Neural progenitor cell (in vitro differentiated cells): Measurements from ENCODE around the gene P2RX7. TPM values are rescaled to one million over a fixed set of nuclear protein-coding genes. Genes with fewer than 3 reads are reported as not detected.

ENCODE experiments used
- DNase-seq: peaks from one replicate; pipeline ENCODE4 v3.0.0-alpha.2; 2016; ENCODE audit warnings: low spot score
- H2AFZ ChIP-seq: fragments of 200-600 bp; sonication (generic); replicated peaks from 2 replicates; pipeline ENCODE4 v1.6.1; 2016; ENCODE audit warnings: antibody characterized with exemption
- H3F3A ChIP-seq: fragments of 200-600 bp; sonication (generic); 2 replicates; pipeline ENCODE4 v1.6.1; 2016; ENCODE audit warnings: antibody characterized with exemption, low read depth
- H3K27ac ChIP-seq: fragments of 200-600 bp; sonication (generic); 2 replicates; pipeline ENCODE4 v1.5.1; 2016; ENCODE audit warnings: mild to moderate bottlenecking
- H3K27me3 ChIP-seq: fragments of 200-600 bp; sonication (generic); 2 replicates; pipeline ENCODE4 v1.6.1; 2016; ENCODE audit warnings: mild to moderate bottlenecking, moderate library complexity
- H3K36me3 ChIP-seq: fragments of 200-600 bp; sonication (generic); 2 replicates; pipeline ENCODE4 v1.5.1; 2016
- H3K4me1 ChIP-seq: fragments of 200-600 bp; sonication (generic); 2 replicates; pipeline ENCODE4 v1.6.1; 2016; ENCODE audit warnings: mixed run types
- H3K4me2 ChIP-seq: fragments of 200-600 bp; sonication (generic); 2 replicates; pipeline ENCODE4 v1.6.1; 2016
- H3K4me3 ChIP-seq: fragments of 200-600 bp; sonication (generic); 2 replicates; pipeline ENCODE4 v1.5.1; 2016
- H3K79me2 ChIP-seq: fragments of 200-600 bp; sonication (generic); 2 replicates; pipeline ENCODE4 v1.6.1; 2016; ENCODE audit warnings: low read depth
- H3K9ac ChIP-seq: fragments of 200-600 bp; sonication (generic); 2 replicates; pipeline ENCODE4 v1.6.1; 2016
- H3K9me3 ChIP-seq: fragments of 200-600 bp; sonication (generic); 2 replicates; pipeline ENCODE4 v1.5.1; 2016; ENCODE audit warnings: low read depth
- H4K20me1 ChIP-seq: fragments of 200-600 bp; sonication (generic); 2 replicates; pipeline ENCODE4 v1.6.1; 2016; ENCODE audit warnings: low read depth
- H3K27ac Mint-ChIP-seq: 3 replicates; pipeline ENCODE4 v1.8.0; 2021; ENCODE audit warnings: mixed read lengths
- H3K27me3 Mint-ChIP-seq: 2 replicates; pipeline ENCODE4 v1.8.0; 2022; ENCODE audit warnings: low read depth, mild to moderate bottlenecking, inconsistent platforms, moderate library complexity, mixed read lengths; ENCODE audit not compliant: insufficient read depth
- H3K36me3 Mint-ChIP-seq: 3 replicates; pipeline ENCODE4 v1.8.0; 2021; ENCODE audit warnings: mixed read lengths
- H3K4me1 Mint-ChIP-seq: 3 replicates; pipeline ENCODE4 v1.8.0; 2021; ENCODE audit warnings: mixed read lengths
- H3K4me3 Mint-ChIP-seq: 3 replicates; pipeline ENCODE4 v1.8.0; 2021; ENCODE audit warnings: mild to moderate bottlenecking, moderate library complexity, mixed read lengths
- H3K9me3 Mint-ChIP-seq: 3 replicates; pipeline ENCODE4 v1.8.0; 2020; ENCODE audit warnings: mixed read lengths
- EZH2 ChIP-seq: fragments of 200-600 bp; sonication (generic); IDR thresholded peaks from 2 replicates; pipeline ENCODE4 v1.6.1; 2017; ENCODE audit warnings: antibody characterized with exemption, mild to moderate bottlenecking, moderate library complexity
- EZH2phosphoT487 ChIP-seq: fragments of 200-600 bp; sonication (generic); IDR thresholded peaks from 2 replicates; pipeline ENCODE4 v1.6.1; 2017; ENCODE audit warnings: antibody characterized with exemption
- total RNA-seq: library from RNA; depleted of rRNA; stranded (reverse); fragments of >200 nt; gene quantifications from 2 replicates; pipeline ENCODE4 v1.2.3, GENCODE V29; 2015; ENCODE audit warnings: low replicate concordance
- TF ChIP-seq, protein P1 (sequence below): fragments of 200-600 bp; sonication (generic); IDR thresholded peaks from 2 replicates; pipeline ENCODE4 v1.5.1; 2017; ENCODE audit warnings: antibody characterized with exemption, mild to moderate bottlenecking

The P2RX7 gene
- total RNA-seq, 1 donor from 2014 or later, result 0.71 TPM

DNA sequence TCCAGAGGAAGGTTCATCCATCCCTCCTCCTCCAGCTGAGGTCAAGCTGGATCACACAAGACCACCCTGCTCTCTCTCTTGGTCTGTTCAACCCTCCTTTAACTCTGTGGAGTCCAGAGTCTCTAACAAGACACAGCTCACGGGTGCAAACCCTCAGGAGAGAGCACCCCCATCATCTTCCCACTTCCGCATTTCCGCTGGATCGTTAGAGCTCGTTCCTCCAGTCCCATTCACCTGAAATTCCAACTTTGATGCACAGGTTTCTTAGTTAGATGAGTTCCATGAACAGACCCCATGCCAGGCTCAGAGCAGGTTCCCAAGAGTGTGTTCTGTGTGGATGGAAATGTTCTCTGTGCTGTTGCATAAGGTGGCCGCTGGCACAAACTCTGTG, 44.5 kb upstream of the P2RX7 start:
- no peaks in the 10 kb centered on the region for H3K36me3 ChIP-seq
- H3K4me2 ChIP-seq, result no peak overlapping the region
- DNase-seq, result no peak
- peaks cover 11% of the 10 kb centered on the region for H3K27me3 Mint-ChIP-seq
- no peaks in the 10 kb centered on the region for H3K36me3 Mint-ChIP-seq
- TF ChIP-seq EZH2phosphoT487 (no peak), EZH2 (no peak)
- TF ChIP-seq, protein P1, sequence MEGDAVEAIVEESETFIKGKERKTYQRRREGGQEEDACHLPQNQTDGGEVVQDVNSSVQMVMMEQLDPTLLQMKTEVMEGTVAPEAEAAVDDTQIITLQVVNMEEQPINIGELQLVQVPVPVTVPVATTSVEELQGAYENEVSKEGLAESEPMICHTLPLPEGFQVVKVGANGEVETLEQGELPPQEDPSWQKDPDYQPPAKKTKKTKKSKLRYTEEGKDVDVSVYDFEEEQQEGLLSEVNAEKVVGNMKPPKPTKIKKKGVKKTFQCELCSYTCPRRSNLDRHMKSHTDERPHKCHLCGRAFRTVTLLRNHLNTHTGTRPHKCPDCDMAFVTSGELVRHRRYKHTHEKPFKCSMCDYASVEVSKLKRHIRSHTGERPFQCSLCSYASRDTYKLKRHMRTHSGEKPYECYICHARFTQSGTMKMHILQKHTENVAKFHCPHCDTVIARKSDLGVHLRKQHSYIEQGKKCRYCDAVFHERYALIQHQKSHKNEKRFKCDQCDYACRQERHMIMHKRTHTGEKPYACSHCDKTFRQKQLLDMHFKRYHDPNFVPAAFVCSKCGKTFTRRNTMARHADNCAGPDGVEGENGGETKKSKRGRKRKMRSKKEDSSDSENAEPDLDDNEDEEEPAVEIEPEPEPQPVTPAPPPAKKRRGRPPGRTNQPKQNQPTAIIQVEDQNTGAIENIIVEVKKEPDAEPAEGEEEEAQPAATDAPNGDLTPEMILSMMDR, result no peak
- no peaks in the 10 kb centered on the region for H4K20me1 ChIP-seq
- no peaks in the 10 kb centered on the region for H3F3A ChIP-seq
- H3K4me1 Mint-ChIP-seq, result peaks cover 6% of the 10 kb centered on the region
- no peak overlapping the region for H3K4me3 ChIP-seq
- no peaks in the 10 kb centered on the region for H3K9me3 Mint-ChIP-seq
- no peaks in the 10 kb centered on the region for H3K79me2 ChIP-seq
- H2AFZ ChIP-seq, result no peak overlapping the region
- H3K27ac Mint-ChIP-seq, result no peak overlapping the region
- H3K9ac ChIP-seq, result no peak overlapping the region
- no peaks in the 10 kb centered on the region for H3K4me1 ChIP-seq
- H3K27me3 ChIP-seq, result no peaks in the 10 kb centered on the region
- H3K27ac ChIP-seq, result no peak overlapping the region
- H3K4me3 Mint-ChIP-seq, result no peak overlapping the region
- H3K9me3 ChIP-seq, result no peaks in the 10 kb centered on the region

DNA sequence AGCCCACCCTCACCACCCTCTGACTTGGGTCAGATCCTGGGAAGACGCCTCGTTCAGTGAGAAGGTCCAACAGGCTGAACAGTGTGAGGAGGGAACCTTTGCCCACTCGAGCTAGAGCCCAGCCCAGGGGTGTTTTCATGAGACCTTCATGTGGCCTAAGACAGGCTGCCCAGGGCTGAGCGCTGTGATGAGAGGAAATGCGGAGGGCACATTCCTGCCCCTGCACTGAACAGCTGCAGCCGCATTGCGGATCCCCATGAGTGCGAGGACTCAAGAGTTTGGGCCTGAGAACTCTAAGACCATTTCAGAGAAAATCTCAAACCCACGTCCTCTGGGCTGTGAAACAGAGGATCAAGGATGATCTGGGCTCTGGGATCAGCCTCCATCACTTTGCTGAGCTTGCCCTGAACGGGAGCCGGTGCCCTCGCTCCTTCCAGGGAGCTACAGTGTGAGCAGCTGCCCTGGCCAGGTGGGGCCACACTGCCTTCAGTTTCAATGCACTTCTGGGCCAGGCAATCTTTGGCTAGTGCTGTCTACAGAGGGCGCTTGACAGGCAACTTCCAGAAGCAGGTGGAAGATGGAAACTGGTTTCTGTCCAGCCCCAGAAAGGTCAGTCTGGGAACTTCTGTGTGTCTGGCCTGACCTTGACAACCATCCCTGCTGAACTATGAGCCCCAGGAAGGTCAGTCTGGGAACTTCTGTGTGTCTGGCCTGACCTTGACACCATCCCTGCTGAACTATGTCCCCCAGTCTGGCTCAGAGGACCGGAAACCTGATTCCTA, 43.5 kb upstream of the P2RX7 start:
- H3K9ac ChIP-seq, result no peak overlapping the region
- peaks cover 6% of the 10 kb centered on the region for H3K4me1 Mint-ChIP-seq
- H3K27me3 ChIP-seq, result no peaks in the 10 kb centered on the region
- no peaks in the 10 kb centered on the region for H3K79me2 ChIP-seq
- H3K36me3 ChIP-seq, result no peaks in the 10 kb centered on the region
- no peaks in the 10 kb centered on the region for H3K9me3 ChIP-seq
- DNase-seq, result no peak
- H3K27ac ChIP-seq, result no peak overlapping the region
- H3K27ac Mint-ChIP-seq, result no peak overlapping the region
- H3F3A ChIP-seq, result no peaks in the 10 kb centered on the region
- no peaks in the 10 kb centered on the region for H3K4me1 ChIP-seq
- H3K9me3 Mint-ChIP-seq, result no peaks in the 10 kb centered on the region
- H3K36me3 Mint-ChIP-seq, result no peaks in the 10 kb centered on the region
- H3K4me2 ChIP-seq, result no peak overlapping the region
- H3K27me3 Mint-ChIP-seq, result peaks cover 11% of the 10 kb centered on the region
- H2AFZ ChIP-seq, result no peak overlapping the region
- H4K20me1 ChIP-seq, result no peaks in the 10 kb centered on the region
- no peak overlapping the region for H3K4me3 ChIP-seq
- no peak overlapping the region for H3K4me3 Mint-ChIP-seq
- TF ChIP-seq EZH2 (no peak), EZH2phosphoT487 (no peak)
- TF ChIP-seq, protein P1, result no peak

DNA sequence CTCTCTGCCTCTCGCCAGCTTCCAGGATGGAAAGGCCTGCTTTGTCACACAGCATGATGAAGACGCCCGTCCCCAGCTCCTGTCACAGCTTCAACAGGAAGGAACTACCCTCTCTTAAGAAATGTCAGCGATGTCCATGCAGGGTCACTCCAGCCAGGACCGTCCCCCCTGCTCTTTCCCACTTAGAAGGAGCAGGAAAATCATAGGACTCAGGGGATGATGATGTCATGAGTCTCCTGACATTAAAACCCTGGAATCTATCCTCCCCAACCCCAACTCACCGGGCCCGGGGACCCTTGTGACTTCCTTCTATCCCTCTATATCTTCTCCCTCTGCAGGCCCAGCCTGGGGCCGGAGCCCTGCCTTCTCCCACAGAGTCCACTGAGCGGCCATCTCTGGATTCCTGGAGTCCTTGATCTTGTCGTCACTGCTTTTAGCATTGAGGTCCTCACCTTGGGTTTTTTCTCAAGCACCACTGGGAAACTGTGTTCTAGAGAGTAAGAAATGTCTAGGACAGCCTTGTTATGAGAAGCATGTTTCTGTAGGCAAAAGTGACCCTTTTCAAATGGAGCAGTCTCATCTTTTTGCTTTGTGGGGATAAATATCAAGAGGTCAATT, 42.8 kb upstream of the P2RX7 start:
- H3K4me3 Mint-ChIP-seq, result peak overlapping the region; percentile 53
- TF ChIP-seq EZH2phosphoT487 (no peak), EZH2 (no peak)
- TF ChIP-seq, protein P1, result no peak
- Histone ChIP-seq H3K27ac (no peak overlapping the region), H3K4me2 (no peak overlapping the region), H2AFZ (no peak overlapping the region), H3K4me1 (no peaks in the 10 kb centered on the region), H3K27me3 (peaks cover 7% of the 10 kb centered on the region), H3F3A (no peaks in the 10 kb centered on the region), H3K4me3 (no peak overlapping the region), H4K20me1 (no peaks in the 10 kb centered on the region), H3K9me3 (no peaks in the 10 kb centered on the region), H3K79me2 (no peaks in the 10 kb centered on the region), H3K9ac (no peak overlapping the region), H3K36me3 (no peaks in the 10 kb centered on the region)
- H3K4me1 Mint-ChIP-seq, result peaks cover 6% of the 10 kb centered on the region
- no peak for DNase-seq
- no peak overlapping the region for H3K27ac Mint-ChIP-seq
- H3K27me3 Mint-ChIP-seq, result peaks cover 11% of the 10 kb centered on the region
- no peaks in the 10 kb centered on the region for H3K9me3 Mint-ChIP-seq
- H3K36me3 Mint-ChIP-seq, result no peaks in the 10 kb centered on the region
